Stomach smooth muscle (tissue), 2 donors: ENCODE measurements around the gene ARF3.
A peak's percentile ranks its signal among the peaks of the same experiment; 100 is the strongest.

Experiments used
- H3K27ac ChIP-seq: one replicate; pipeline ENCODE4 v1.7.0; 2013; ENCODE audit warnings: mild to moderate bottlenecking, low read length, inconsistent platforms
- H3K27me3 ChIP-seq, 2 donors: one replicate each; pipeline ENCODE4 v1.7.0; 2013; ENCODE audit warnings: low read length in 2 of 2; ENCODE audit not compliant: insufficient read depth in 2 of 2, control insufficient read depth in 1 of 2
- H3K36me3 ChIP-seq, 2 donors: one replicate each; pipeline ENCODE4 v1.7.0; 2013; ENCODE audit warnings: low read length in 2 of 2; ENCODE audit not compliant: control insufficient read depth in 2 of 2, insufficient read depth in 2 of 2
- H3K4me1 ChIP-seq: one replicate; pipeline ENCODE4 v1.7.0; 2013; ENCODE audit warnings: low read length; ENCODE audit not compliant: control insufficient read depth, insufficient read depth
- H3K4me3 ChIP-seq, 2 donors: one replicate each; pipeline ENCODE4 v1.7.0; 2013; ENCODE audit warnings: low read length in 2 of 2
- H3K9ac ChIP-seq, 2 donors: one replicate each; pipeline ENCODE4 v1.7.0; 2013; ENCODE audit warnings: low read length in 2 of 2, mild to moderate bottlenecking in 1 of 2
- H3K9me3 ChIP-seq, 2 donors: one replicate each; pipeline ENCODE4 v1.7.0; 2013; ENCODE audit warnings: low read length in 2 of 2; ENCODE audit not compliant: control insufficient read depth in 2 of 2
- donor health status: healthy.
- donor health status: Pancreatic carcinoma.

The ARF3 gene

GRCh38 chr12:48958049-48958388, 732 bp upstream of the ARF3 start:
- Histone ChIP-seq H3K4me1 (peaks cover 14% of the 10 kb centered on the region), H3K9ac (peak overlapping the region in 1 of 2 donors; percentile 93)

GRCh38 chr12:48956279-48957140, 777 bp downstream of the ARF3 start:
- H3K27ac ChIP-seq: peak overlapping the region; percentile 70
- H3K4me3 ChIP-seq: peak overlapping the region; percentile 94 to 95
- H3K9ac ChIP-seq: peak overlapping the region; percentile 87 to 93
- peaks cover 4 to 7% of the 10 kb centered on the region in 2 donors for H3K36me3 ChIP-seq
- H3K27me3 ChIP-seq: no peaks in the 10 kb centered on the region
- no peaks in the 10 kb centered on the region for H3K9me3 ChIP-seq
- peaks cover 14% of the 10 kb centered on the region for H3K4me1 ChIP-seq

More at GRCh38 chr12:48958049-48958388, 732 bp upstream of the ARF3 start:
- no peaks in the 10 kb centered on the region for H3K9me3 ChIP-seq
- no peaks in the 10 kb centered on the region for H3K36me3 ChIP-seq
- H3K27ac ChIP-seq: peak overlapping the region; percentile 70
- no peaks in the 10 kb centered on the region for H3K27me3 ChIP-seq
- peak overlapping the region; percentile 94 to 95 for H3K4me3 ChIP-seq

GRCh38 chr12:48954841-48955501, 2.3 kb downstream of the ARF3 start:
- no peak overlapping the region for H3K9ac ChIP-seq
- no peaks in the 10 kb centered on the region for H3K9me3 ChIP-seq
- H3K27ac ChIP-seq: no peak overlapping the region
- peaks cover 4 to 7% of the 10 kb centered on the region in 2 donors for H3K36me3 ChIP-seq
- no peaks in the 10 kb centered on the region for H3K27me3 ChIP-seq
- H3K4me3 ChIP-seq: peak overlapping the region in 1 of 2 donors; percentile 95
- H3K4me1 ChIP-seq: peaks cover 14% of the 10 kb centered on the region

GRCh38 chr12:48954061-48954460, 3.2 kb downstream of the ARF3 start:
- no peak overlapping the region for H3K4me3 ChIP-seq
- peaks cover 4 to 7% of the 10 kb centered on the region in 2 donors for H3K36me3 ChIP-seq
- H3K9ac ChIP-seq: no peak overlapping the region
- no peak overlapping the region for H3K27ac ChIP-seq
- no peaks in the 10 kb centered on the region for H3K27me3 ChIP-seq
- no peaks in the 10 kb centered on the region for H3K9me3 ChIP-seq
- H3K4me1 ChIP-seq: peaks cover 14% of the 10 kb centered on the region

- Histone ChIP-seq H3K36me3 (peaks cover 4 to 7% of the 10 kb centered on the region in 2 donors), H3K9me3 (no peaks in the 10 kb centered on the region), H3K4me3 (no peak overlapping the region), H3K4me1 (peaks cover 9% of the 10 kb centered on the region), H3K27ac (no peak overlapping the region), H3K9ac (no peak overlapping the region), H3K27me3 (no peaks in the 10 kb centered on the region)
These were observed 4.6 kb downstream of the ARF3 start for GRCh38 chr12:48952691-48953090.

- peaks cover 3 to 4% of the 10 kb centered on the region in 2 donors for H3K36me3 ChIP-seq
- no peak overlapping the region for H3K4me3 ChIP-seq
- no peak overlapping the region for H3K9ac ChIP-seq
- no peak overlapping the region for H3K27ac ChIP-seq
- H3K4me1 ChIP-seq: peaks cover 4% of the 10 kb centered on the region
- no peaks in the 10 kb centered on the region for H3K9me3 ChIP-seq
- H3K27me3 ChIP-seq: no peaks in the 10 kb centered on the region
These were observed 9.6 kb downstream of the ARF3 start for GRCh38 chr12:48947727-48948126.

- Histone ChIP-seq H3K9ac (no peak overlapping the region), H3K36me3 (no peaks in the 10 kb centered on the region), H3K4me3 (no peak overlapping the region), H3K27me3 (no peaks in the 10 kb centered on the region), H3K9me3 (no peaks in the 10 kb centered on the region), H3K27ac (no peak overlapping the region), H3K4me1 (peaks cover 4% of the 10 kb centered on the region)
These were observed 10.3 kb downstream of the ARF3 start for GRCh38 chr12:48946943-48947342.

GRCh38 chr12:48946205-48946604, 11.1 kb downstream of the ARF3 start:
- H3K36me3 ChIP-seq: peaks cover 0 to 2% of the 10 kb centered on the region in 2 donors
- no peak overlapping the region for H3K27ac ChIP-seq
- H3K4me3 ChIP-seq: no peak overlapping the region
- H3K9ac ChIP-seq: no peak overlapping the region
- no peaks in the 10 kb centered on the region for H3K9me3 ChIP-seq
- H3K27me3 ChIP-seq: no peaks in the 10 kb centered on the region
- H3K4me1 ChIP-seq: peaks cover 6% of the 10 kb centered on the region

- Histone ChIP-seq H3K9me3 (no peaks in the 10 kb centered on the region), H3K27ac (no peak overlapping the region), H3K4me3 (no peak overlapping the region), H3K27me3 (no peaks in the 10 kb centered on the region), H3K9ac (no peak overlapping the region), H3K4me1 (peaks cover 9% of the 10 kb centered on the region), H3K36me3 (peaks cover 23 to 25% of the 10 kb centered on the region in 2 donors)
These were observed 14.1 kb downstream of the ARF3 start for GRCh38 chr12:48943221-48943620.

- no peak overlapping the region for H3K9ac ChIP-seq
- H3K27me3 ChIP-seq: no peaks in the 10 kb centered on the region
- H3K4me3 ChIP-seq: no peak overlapping the region
- H3K4me1 ChIP-seq: peaks cover 5% of the 10 kb centered on the region
- no peak overlapping the region for H3K27ac ChIP-seq
- no peaks in the 10 kb centered on the region for H3K9me3 ChIP-seq
- H3K36me3 ChIP-seq: peaks cover 33 to 40% of the 10 kb centered on the region in 2 donors
These were observed 17.1 kb downstream of the ARF3 start for GRCh38 chr12:48940181-48940580.

- H3K4me3 ChIP-seq: no peak overlapping the region
- no peak overlapping the region for H3K9ac ChIP-seq
- H3K27me3 ChIP-seq: no peaks in the 10 kb centered on the region
- H3K4me1 ChIP-seq: peaks cover 5% of the 10 kb centered on the region
- peaks cover 38 to 47% of the 10 kb centered on the region in 2 donors for H3K36me3 ChIP-seq
- no peaks in the 10 kb centered on the region for H3K9me3 ChIP-seq
- H3K27ac ChIP-seq: no peak overlapping the region
These were observed 18.5 kb downstream of the ARF3 start for GRCh38 chr12:48938805-48939204.
